ENCODE data around the gene SOX10. TPM values are rescaled to one million over a fixed set of nuclear protein-coding genes. Genes with fewer than 3 reads are reported as not detected.

SOX10 gene
- total and polyA plus RNA-seq, 2 of the 13 experiments (the other 11 are each of a cell fraction or from before 2014, with no cell fraction given) = not detected

DNA sequence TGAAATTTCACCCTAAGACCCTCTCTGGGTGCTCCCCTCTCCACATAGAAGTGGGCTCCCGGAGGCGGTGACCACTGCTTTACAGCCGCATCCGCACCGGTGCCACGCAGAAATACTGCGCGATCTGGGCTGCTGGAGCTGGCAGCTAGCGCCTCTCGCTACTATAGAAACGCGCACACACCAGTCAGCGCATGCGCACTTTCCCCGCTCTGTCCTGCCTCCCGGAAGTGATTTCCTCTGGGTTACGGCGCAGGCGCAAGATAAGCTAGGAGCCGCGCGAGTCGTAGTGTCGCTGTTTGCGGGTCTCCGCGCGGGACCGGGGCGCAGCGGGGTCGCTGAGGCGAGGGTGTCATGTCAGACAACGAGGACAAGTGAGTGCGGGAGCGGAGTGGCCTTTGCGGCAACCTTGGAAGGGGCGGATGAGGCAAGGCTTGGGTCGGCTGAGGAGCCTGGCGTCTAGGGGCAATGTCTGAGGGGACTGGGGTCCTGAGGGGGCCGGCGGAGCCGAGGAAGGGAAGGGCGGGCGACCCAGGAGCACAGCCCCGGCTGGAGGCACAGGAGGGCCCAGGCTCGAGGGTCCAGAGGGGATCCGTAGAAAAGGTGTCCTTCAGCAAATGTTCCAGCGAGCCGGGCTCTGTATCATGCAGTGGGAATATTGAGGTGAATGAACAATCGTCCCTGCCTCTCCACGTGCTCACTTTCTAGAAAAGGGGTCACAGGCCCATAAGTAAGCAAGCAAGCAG, 30.7 kb downstream of the SOX10 start, which contains the start of the genes C22orf23 and POLR2F (continued):
- TF ChIP-seq GMEB1 (CRISPR knock-in tag; IDR thresholded peaks at IDR 0.05; ENCODE audit: borderline replicate concordance) = peak; percentile 7; the same call in 1 of the 2 replicates
- TF ChIP-seq AGO2 (optimal IDR thresholded peaks at IDR 0.05; ENCODE audit: low read depth, low read length) = peak; percentile 67
- TF ChIP-seq ZNF652 (CRISPR knock-in tag; IDR thresholded peaks at IDR 0.05; ENCODE audit: borderline replicate concordance, low read depth) = no peak
- peak; percentile 53; the same call in 1 of the 2 replicates for TF ChIP-seq CBX5 (CRISPR knock-in tag; IDR thresholded peaks at IDR 0.05; ENCODE audit: borderline replicate concordance)
- peak; percentile 52 to 89; a peak in 3 of 4 replicates for TF ChIP-seq POLR2A (IDR thresholded peaks at IDR 0.05; ENCODE audit: insufficient read depth in 1 of 2, low read depth in 2 of 2, low read length in 2 of 2)
- TF ChIP-seq, protein P1, sequence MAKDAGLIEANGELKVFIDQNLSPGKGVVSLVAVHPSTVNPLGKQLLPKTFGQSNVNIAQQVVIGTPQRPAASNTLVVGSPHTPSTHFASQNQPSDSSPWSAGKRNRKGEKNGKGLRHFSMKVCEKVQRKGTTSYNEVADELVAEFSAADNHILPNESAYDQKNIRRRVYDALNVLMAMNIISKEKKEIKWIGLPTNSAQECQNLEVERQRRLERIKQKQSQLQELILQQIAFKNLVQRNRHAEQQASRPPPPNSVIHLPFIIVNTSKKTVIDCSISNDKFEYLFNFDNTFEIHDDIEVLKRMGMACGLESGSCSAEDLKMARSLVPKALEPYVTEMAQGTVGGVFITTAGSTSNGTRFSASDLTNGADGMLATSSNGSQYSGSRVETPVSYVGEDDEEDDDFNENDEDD (CRISPR knock-in tag; IDR thresholded peaks at IDR 0.05; ENCODE audit: borderline replicate concordance) = peak; percentile 45; the same call in 1 of the 2 replicates
- TF ChIP-seq, protein P2, sequence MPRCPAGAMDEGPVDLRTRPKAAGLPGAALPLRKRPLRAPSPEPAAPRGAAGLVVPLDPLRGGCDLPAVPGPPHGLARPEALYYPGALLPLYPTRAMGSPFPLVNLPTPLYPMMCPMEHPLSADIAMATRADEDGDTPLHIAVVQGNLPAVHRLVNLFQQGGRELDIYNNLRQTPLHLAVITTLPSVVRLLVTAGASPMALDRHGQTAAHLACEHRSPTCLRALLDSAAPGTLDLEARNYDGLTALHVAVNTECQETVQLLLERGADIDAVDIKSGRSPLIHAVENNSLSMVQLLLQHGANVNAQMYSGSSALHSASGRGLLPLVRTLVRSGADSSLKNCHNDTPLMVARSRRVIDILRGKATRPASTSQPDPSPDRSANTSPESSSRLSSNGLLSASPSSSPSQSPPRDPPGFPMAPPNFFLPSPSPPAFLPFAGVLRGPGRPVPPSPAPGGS (CRISPR knock-in tag; IDR thresholded peaks at IDR 0.05) = peak; percentile 65
- TF ChIP-seq MLLT10 (CRISPR knock-in tag; IDR thresholded peaks at IDR 0.05) = no peak
- TF ChIP-seq PRDM15 (CRISPR knock-in tag; IDR thresholded peaks at IDR 0.05) = peak; percentile 25; the same call in 1 of the 2 replicates
- peak; percentile 42; the same call in 1 of the 2 replicates for TF ChIP-seq MIER3 (CRISPR knock-in tag; IDR thresholded peaks at IDR 0.05; ENCODE audit: borderline replicate concordance)
- TF ChIP-seq EZH2 (conservative IDR thresholded peaks at IDR 0.05; ENCODE audit: low read depth, low read length) = no peak
- peak; percentile 62 for TF ChIP-seq MEF2D (CRISPR knock-in tag; IDR thresholded peaks at IDR 0.05)
- TF ChIP-seq ZNF777 (CRISPR knock-in tag; IDR thresholded peaks at IDR 0.05) = peak; percentile 60
- no peak for TF ChIP-seq POLR2AphosphoS2 (IDR thresholded peaks at IDR 0.05; ENCODE audit: low read depth, low read length)
- no peak for TF ChIP-seq ZNF75D (CRISPR knock-in tag; IDR thresholded peaks at IDR 0.05; ENCODE audit: borderline replicate concordance)
- no peak for TF ChIP-seq ZNF207 (IDR thresholded peaks at IDR 0.05; ENCODE audit: borderline replicate concordance)
- peak; percentile 50; the same call in 1 of the 2 replicates for TF ChIP-seq ZNF263 (CRISPR knock-in tag; IDR thresholded peaks at IDR 0.05)
- TF ChIP-seq KMT2A (CRISPR knock-in tag; IDR thresholded peaks at IDR 0.05) = peak; percentile 94
- peak; percentile 99 for TF ChIP-seq NR2C2 (CRISPR knock-in tag; IDR thresholded peaks at IDR 0.05; ENCODE audit: borderline replicate concordance)
- TF ChIP-seq ZNF766 (CRISPR knock-in tag; IDR thresholded peaks at IDR 0.05; ENCODE audit: borderline replicate concordance) = no peak

Measured in HepG2 (cell line).